Nasal cavity respiratory epithelium epithelial cell of viscerocranial mucosa (primary cell): ENCODE measurements around the gene TMEM123. TPM values are rescaled to one million over a fixed set of nuclear protein-coding genes. Genes with fewer than 3 reads are reported as not detected.

Experiments
- total RNA-seq: library from RNA; depleted of rRNA; stranded (reverse); fragments of >200 nt; gene quantifications from 2 replicates; pipeline ENCODE4 v1.2.3, GENCODE V29; 2014

TMEM123 gene, protein sequence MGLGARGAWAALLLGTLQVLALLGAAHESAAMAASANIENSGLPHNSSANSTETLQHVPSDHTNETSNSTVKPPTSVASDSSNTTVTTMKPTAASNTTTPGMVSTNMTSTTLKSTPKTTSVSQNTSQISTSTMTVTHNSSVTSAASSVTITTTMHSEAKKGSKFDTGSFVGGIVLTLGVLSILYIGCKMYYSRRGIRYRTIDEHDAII
- total RNA-seq = 152 and 217 TPM in 2 replicates

DNA sequence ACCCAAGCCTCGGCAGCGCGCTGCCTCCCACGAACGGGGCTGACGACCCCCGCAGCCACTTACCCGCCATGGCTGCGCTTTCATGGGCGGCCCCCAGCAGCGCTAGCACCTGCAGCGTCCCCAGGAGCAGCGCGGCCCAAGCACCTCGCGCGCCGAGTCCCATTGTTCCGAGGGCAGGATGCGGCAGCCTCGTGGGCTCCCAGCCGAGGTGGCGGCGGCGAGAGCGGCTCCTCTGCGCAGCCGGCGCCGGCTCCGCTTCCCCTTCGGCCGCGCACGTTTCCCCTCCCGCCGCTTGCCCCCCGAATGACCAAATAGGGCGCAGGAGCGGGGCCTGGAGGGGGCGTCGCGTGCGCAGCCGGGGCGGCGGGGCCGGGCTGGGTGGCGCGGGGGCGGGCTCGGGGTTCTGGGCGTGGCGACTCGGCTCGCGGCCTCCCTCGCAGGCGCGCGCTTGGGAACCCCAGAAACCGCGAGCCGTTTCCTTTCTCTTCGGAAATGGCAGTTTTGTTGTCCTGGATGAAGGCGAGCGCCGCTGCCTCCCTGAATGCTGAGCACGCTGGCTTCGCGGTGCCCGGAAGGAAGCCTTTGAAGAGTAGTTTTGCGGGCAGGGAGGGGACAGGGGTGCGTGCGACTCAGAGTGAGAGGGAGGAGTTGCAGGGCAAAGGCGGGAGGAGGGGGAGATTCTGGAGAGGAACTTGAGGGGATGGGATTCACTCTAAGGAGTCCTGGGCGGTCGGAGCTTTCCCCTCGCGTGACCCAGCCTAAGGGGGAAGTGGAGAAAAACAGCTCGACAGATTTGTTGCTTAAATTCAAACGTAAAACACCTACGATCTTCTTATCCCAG lies at the start of gene TMEM123:
TMEM123 (minus strand) TSS at position 305 of the 841 bp plus-strand sequence; CDS start at position 163, 142 bp downstream.

DNA sequence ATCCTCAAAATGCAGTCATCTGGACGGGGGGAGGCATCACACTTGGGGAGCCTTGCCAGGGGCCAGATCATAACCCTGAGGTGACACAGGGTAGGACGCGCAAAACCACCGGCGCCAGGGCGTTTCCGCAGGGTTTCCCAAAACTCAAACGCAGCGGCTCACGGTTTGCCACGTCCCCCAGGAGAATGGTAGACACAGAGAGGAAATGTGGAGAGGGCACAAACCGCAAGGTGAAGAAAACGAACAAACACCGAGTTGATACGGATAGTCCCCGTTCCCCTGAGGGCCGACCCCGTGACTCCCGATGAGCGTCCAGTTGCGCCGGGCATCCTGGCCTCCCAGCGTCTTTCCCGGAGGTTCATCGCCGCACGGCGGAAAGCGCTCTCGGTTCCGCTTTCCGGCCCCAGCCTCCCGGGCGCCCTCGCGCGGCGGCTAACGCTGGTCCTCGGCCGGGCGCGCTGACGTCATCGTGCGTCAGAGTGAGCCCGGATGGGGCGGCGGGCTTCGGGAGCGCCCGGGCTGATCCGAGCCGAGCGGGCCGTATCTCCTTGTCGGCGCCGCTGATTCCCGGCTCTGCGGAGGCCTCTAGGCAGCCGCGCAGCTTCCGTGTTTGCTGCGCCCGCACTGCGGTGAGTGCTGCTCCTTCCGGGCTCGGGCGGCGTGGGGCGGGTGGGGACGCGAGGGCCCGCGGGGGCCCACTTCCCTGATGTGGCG lies 105.7 kb downstream of the TMEM123 start, which contains the start of gene BIRC2:
BIRC2 (plus strand) TSS at position 467 of the 714 bp plus-strand sequence. CDS start 2,641 bp downstream, outside the sequence.

Other genes with a start within 250 kb of the TMEM123 start
- 3.1 and 9.0 TPM in 2 replicates for gene BIRC3, start 135.3 kb downstream of the TMEM123 start, total RNA-seq
- 77.9 and 79.9 TPM in 2 replicates for gene BIRC2, start 105.6 kb downstream of the TMEM123 start, total RNA-seq
- gene MMP7, start 78.0 kb upstream of the TMEM123 start, total RNA-seq = 5.0 TPM in 1 of 2 replicates, not detected in the other
- gene MMP20, start 172.6 kb upstream of the TMEM123 start, total RNA-seq = not detected in 2 replicates